Measurements from ENCODE around the gene FAM13C.

DNA sequence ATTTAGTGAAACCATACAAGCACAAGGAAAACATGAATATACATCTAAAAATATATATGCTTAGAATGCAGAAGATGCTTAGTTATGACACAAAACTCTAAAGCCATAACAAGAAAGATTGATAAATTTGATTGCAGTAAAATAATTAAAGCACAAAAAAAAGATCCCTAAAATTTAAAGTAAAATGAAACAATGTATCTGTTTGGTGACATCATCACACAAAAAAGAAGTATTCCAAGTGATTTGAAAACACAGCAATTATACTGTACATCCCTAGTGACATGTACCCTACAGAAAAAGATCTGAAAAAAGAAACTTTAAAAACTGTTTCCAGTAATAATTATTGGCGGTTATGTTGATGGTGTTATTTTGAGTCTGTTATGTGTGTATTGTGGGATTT lies 148.2 kb downstream of the FAM13C start:
- TF ChIP-seq, protein P1, sequence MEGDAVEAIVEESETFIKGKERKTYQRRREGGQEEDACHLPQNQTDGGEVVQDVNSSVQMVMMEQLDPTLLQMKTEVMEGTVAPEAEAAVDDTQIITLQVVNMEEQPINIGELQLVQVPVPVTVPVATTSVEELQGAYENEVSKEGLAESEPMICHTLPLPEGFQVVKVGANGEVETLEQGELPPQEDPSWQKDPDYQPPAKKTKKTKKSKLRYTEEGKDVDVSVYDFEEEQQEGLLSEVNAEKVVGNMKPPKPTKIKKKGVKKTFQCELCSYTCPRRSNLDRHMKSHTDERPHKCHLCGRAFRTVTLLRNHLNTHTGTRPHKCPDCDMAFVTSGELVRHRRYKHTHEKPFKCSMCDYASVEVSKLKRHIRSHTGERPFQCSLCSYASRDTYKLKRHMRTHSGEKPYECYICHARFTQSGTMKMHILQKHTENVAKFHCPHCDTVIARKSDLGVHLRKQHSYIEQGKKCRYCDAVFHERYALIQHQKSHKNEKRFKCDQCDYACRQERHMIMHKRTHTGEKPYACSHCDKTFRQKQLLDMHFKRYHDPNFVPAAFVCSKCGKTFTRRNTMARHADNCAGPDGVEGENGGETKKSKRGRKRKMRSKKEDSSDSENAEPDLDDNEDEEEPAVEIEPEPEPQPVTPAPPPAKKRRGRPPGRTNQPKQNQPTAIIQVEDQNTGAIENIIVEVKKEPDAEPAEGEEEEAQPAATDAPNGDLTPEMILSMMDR (IDR thresholded peaks at IDR 0.05) = no peak
- TF ChIP-seq EP300 (IDR thresholded peaks at IDR 0.05) (no peak), POLR2A (IDR thresholded peaks at IDR 0.05) (no peak), POLR2AphosphoS5 (IDR thresholded peaks at IDR 0.05) (no peak)
